ENCODE measurements around the gene CYTH1.
A peak's percentile ranks its signal among the peaks of the same experiment; 100 is the strongest.
"Not testable (repeated sequence)": the region's sequence is repeated elsewhere in the genome, so short reads cannot be mapped to it uniquely, and the experiment has no call there.

Gene CYTH1

GRCh38 chr17:78687944-78688343 lies 94.1 kb downstream of the CYTH1 start:
- no peak for DNase-seq (ENCODE audit: low spot score)

- no peak for DNase-seq (ENCODE audit: low spot score)
These were observed 94.9 kb downstream of the CYTH1 start for GRCh38 chr17:78687125-78687524.

DNA sequence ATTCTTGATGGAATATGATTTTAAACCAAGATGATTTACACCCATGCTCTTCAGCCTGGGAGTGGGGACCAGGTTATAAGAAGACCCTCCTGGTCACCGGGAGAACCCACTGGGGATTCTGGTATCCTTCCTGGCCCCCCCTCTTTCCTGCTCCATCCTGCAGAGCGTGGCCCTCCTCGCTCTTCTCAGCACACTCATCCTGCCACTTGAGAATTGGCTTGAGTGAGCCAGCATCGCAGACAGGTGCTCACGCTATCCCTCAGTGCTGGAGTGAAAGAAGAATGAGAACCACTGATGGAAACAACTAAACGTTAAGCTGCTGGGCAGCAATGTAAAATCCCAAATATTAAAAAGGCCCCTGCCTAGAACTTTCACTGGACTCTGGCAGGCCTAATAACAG lies 98.0 kb downstream of the CYTH1 start:
- no peak for DNase-seq (ENCODE audit: low spot score)

- DNase-seq (ENCODE audit: low spot score): no peak
These were observed 98.6 kb downstream of the CYTH1 start for GRCh38 chr17:78683408-78683961.

DNA sequence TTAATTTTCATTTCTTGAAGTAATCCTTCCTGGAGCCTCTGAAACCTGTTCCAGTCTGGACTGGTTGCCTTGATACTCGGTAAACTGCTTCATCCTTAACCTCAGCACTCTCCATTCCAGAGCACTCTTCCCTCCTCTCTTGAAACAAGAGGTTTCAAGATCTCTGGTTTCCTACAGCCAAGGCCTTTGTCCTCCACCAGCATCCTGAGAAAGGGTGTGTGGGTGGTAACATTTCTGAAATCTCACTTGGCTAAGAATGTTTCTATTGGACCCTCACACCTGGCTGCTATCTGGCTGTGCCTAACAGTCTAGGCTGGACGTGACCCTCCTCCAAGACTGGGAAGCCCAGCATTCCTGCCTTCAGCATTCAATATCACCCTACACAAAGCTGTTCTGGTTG lies 99.7 kb downstream of the CYTH1 start:
- DNase-seq (ENCODE audit: low spot score): no peak

DNA sequence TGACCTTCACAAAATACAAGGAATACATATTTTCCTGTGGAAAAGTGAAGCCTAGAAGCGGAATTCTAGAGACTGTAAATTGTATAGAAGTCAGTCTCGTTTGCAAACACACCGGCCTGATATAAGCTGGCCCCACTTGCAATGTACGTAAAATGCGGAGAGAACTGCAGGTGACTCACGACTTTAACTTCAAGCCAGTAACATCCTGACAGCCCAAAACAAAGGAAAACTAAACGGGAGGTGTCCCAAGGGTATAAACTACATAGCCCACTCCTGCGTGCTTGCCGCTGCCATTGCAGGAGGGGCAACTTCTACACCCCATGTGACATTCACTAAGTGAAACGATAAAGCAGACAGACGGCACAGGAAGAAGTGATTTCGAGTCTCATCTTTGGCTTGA lies 101.6 kb downstream of the CYTH1 start:
- no peak for DNase-seq (ENCODE audit: low spot score)

DNA sequence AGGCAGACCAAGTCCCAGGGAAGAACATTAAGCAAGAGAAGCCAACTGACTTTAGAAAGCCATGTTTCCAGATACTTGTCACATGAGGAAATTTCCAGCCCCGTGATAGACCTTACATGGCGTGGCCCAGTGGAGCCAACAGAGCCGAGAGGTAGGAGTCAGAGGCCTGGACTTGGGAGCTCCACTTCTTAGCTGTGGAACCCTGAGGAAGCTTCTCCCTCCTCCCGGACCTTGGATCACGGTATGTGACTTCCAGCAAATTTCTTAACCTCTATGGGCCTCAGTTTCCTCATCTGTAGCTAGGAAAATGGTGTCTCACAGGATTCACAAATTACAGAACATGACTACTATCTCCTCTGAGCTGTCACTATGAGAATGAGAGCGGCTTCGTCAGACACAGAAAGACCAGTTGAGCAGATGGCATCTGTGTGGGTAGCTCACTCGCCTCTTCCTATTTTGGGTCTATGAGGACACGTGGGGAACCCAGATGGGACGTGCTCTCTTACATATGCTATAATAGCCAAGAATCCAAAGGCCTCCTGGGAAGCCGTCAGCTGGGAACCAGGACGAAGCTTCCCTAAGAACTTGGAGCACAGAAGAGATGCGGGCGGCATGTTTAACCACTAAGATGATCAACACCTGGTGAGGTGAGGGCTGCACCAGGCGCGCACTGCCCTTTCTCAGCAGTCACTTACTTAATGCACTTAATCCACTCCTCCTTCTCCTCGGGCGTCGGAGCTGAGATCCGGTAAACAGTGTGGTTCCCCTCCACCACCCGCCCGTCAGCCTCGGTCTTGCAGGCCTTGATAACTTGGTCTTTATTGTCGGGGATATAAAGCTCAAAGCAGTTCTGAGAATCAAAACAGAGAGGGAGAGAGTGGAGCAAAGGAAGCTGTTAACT lies 102.3 kb downstream of the CYTH1 start:
- no peak for DNase-seq (ENCODE audit: low spot score)

GRCh38 chr17:78678711-78679110 lies 103.4 kb downstream of the CYTH1 start:
- no peak for DNase-seq (ENCODE audit: low spot score)

DNA sequence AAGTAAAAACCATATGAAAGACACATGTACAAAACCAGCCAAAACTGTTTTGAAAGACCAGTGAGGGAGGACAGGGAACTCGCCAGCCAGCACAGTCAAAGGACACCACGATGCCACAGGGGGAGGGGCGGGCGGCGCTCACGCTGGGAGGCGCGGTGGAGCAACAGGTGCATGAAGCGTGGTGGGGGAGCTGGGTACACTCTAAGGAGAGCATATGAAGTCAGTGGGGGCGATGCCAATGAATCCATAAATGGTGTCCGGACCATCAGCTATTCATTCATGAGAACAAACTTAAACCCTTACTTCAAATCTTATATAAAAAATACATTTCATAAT lies 103.9 kb downstream of the CYTH1 start:
- DNase-seq (ENCODE audit: low spot score): no peak

GRCh38 chr17:78677303-78678221 lies 104.5 kb downstream of the CYTH1 start:
- DNase-seq (ENCODE audit: low spot score): no peak

DNA sequence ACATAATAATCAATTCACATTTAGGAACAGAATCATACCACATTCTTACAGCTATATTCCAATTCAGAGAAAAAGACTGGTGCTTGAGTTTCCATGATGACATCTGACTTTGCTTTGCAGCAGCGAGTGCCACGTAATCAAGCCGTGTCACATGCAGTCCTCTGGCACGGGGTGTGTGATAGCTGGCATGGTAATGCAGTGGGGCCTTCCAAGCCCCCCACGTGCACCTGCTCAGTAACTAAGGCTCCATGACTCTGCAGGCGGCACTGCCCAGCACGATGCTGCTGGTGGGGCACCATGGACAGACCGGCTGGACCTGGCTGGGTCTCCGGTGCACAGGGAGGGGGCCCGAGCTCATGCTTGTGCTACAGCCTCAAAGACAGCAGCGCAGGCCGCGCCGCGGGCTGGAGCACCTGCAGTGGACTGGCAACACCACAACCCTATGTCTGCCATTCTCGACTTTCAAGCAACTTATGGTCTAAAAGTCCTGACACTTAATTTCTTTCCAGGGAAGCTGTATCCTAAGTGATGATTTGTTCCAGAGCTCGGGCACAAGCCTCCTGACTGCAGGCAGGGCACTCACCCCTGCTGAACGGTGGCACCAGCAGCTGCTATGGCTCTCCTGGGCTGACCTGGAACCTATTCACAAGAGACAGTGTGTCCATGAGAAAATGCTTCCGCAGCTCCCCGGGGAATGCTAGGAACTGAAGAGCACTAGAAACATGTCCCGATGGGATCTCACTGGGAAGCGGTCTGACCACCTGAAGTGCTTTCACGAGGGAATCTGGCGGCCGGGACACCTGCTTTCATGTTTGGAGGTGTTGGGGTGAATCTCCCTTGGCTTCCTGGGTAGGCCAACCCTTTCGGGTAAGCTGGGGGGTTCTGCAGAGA lies 105.4 kb downstream of the CYTH1 start:
- DNase-seq (ENCODE audit: low spot score): no peak

DNA sequence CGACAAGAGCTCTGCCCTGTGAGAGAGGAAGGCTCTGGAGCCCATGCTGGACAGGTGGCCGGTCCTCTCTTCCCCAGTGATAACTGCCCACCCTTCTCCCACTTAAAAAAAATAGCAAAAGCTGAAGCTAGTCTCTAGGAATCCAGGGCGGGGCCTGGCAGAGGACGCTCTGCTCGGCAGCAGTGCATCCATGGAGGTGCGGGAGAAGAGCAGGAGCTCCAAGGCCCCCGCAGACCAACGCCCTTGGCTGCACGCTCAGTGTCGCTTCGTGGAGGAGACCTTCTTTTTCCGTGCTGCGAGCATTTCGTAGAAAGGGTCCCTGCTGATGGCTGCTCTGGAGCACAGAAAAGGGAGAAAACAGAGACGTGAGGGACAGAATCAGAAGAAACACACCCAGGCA lies 106.2 kb downstream of the CYTH1 start:
- DNase-seq (ENCODE audit: low spot score): no peak

- DNase-seq (ENCODE audit: low spot score): no peak
These were observed 106.8 kb downstream of the CYTH1 start for GRCh38 chr17:78675316-78675616.

GRCh38 chr17:78674595-78675315 lies 107.3 kb downstream of the CYTH1 start:
- peak; percentile 24 for DNase-seq (ENCODE audit: low spot score)

DNA sequence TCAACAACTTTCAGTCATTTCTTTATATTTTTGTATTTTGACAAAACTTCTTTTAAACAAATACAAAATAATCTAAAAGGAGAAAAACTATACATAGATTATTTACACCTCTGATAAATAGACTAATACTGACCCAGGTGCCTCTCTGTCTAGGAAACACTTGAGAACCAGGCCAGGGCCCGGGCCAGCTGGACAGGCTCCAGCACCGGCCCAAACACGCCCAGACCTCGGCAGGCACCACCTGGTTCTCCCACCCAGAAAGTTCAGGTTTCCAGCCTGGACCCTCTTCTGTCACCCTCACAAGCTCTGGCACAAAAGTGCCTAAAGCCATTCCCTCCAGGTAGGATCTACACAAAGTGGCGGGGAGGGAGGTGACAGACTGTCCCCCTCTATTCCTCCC lies 107.9 kb downstream of the CYTH1 start:
- DNase-seq (ENCODE audit: low spot score): no peak

DNA sequence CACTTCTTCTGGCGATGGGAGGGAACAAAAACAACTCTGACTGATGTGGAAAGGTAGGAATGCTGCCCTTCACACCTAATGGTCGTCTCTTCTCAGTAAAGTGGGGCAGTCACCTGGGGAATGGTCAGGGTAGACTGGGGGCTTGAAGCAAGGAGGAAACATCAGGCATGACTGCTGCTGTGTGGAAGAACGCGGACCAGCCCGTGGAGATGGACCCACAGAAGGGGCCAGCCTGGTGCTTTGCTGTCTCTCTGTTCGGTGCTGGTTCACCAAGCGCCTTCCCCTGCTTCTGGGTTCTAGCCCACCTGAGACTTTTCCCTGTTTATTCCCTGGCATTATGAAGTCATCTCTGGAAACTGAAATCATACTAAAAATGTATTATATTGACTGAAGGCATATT lies 108.7 kb downstream of the CYTH1 start:
- DNase-seq (ENCODE audit: low spot score): no peak

DNA sequence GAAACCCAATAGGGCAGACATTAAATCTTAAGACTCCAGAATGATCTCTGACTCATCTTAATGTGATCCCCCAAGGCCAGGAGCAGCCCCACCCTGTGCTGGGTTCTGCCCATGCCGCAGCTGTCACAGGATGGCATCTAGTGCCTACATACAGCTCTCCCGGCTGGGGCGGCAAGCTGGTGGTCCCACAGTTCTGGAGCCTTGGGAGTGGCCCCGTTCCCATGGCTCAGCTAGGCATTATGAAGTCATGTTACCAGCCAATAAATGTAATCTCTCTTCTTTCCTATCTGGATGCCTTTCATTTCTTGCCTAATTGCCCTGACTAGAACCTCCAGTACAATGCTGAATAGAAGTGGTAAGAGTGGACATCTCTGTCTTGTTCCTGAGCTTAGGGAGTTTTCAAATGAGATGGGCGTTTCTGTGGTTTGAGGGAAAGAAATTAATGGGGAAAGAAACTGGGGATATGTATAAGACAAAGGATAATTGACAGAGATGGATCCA lies 109.2 kb downstream of the CYTH1 start:
- no peak for DNase-seq (ENCODE audit: low spot score)

GRCh38 chr17:78672005-78672404 lies 110.1 kb downstream of the CYTH1 start:
- DNase-seq (ENCODE audit: low spot score): no peak

DNA sequence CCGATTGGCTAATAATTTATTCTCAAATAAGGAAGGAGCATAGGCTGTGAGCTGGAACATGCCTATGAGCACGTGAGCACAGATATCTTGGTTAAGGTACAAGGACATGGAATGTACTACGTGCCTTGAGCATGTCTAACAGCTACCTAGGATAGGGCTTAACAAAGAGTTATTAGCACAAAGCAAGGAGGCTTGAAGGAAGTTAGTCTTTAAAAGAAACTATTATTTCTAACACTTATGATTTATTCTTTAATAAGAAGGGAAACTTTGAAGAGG lies 110.4 kb downstream of the CYTH1 start:
- not testable (repeated sequence) for DNase-seq (ENCODE audit: low spot score)

GRCh38 chr17:78670850-78671725 lies 111.0 kb downstream of the CYTH1 start:
- DNase-seq (ENCODE audit: low spot score): no peak
